Pancreas (tissue), 10 donors: ENCODE measurements around the gene PREB. TPM values are rescaled to one million over a fixed set of nuclear protein-coding genes. Genes with fewer than 3 reads are reported as not detected.

ENCODE experiments used
- ATAC-seq, 4 donors: fragments of 200-7000 bp; cut with Tn5 transposase; one replicate each; pipeline versions ENCODE4 v1.8.0 to v1.9.1; 2020; ENCODE audit warnings: mild to moderate bottlenecking in 4 of 4, moderate library complexity in 4 of 4
- DNase-seq, 6 donors: peaks; one replicate each; pipeline ENCODE4 v3.0.0-alpha.2; 2020
- FAIRE-seq: peaks from 2 replicates; lab custom pipeline; 2012; peaks lifted over from hg19 to GRCh38; lab: Jason Lieb, UNC
- H3K27ac ChIP-seq, 4 donors: fragments of 200-600 bp; sonication (generic); 1 replicate in 3 of 4; 2 replicates in 1 of 4; pipeline versions ENCODE4 v1.5.0 to v1.8.0; 2020
- H3K27me3 ChIP-seq, 4 donors: fragments of 200-600 bp; one replicate each; pipeline ENCODE4 v1.8.0; 2021
- H3K36me3 ChIP-seq, 3 donors: fragments of 200-600 bp; sonication (generic) in 1 of 3; one replicate each; pipeline versions ENCODE4 v1.5.0 to v1.8.0; 2020 to 2021
- H3K4me1 ChIP-seq, 3 donors: fragments of 200-600 bp; one replicate each; pipeline ENCODE4 v1.8.0; 2021
- H3K4me3 ChIP-seq, 4 donors: fragments of 200-600 bp; sonication (generic) in 2 of 4; one replicate each; pipeline versions ENCODE4 v1.5.0 to v1.8.0; 2020 to 2021
- H3K9me3 ChIP-seq, 4 donors: fragments of 200-600 bp; one replicate each; pipeline ENCODE4 v1.8.0; 2021
- CTCF ChIP-seq, 4 donors: fragments of 200-600 bp; sonication (generic) in 3 of 4; IDR thresholded peaks; one replicate each; pipeline versions ENCODE4 v1.5.0 to v1.8.0; 2021; ENCODE audit warnings: antibody characterized with exemption in 4 of 4
- WGBS, 2 donors: extraction: QIAGEN DNeasy Blood & Tissue Kit; methylation state at CpG; one replicate each; pipeline ENCODE4 v1.1.7; 2013; 5-methylcytosine and 5-hydroxymethylcytosine counted together
- intact Hi-C, 3 donors: fragments of 100-400 bp; cut with DNase I; formaldehyde crosslinking; loops; one replicate each; pipeline versions ENCODE4 v1.11.1 to v1.14.2; 2022
- polyA plus RNA-seq, 2 donors: library from polyadenylated mRNA; stranded (reverse); fragments of 200-250 nt; gene quantifications; one replicate each; pipeline ENCODE4 v1.2.3, GENCODE V29; 2013
- total RNA-seq, 6 donors: library from RNA; stranded (reverse); fragmentation: NEBNext Ultra II Directional in 4 of 6; extraction: Animal tissue kit (Norgen Biotek cat#: 25700) in 4 of 6; gene quantifications; one replicate each; pipeline versions ENCODE4 v1.2.1 to v1.2.4, GENCODE V29; 2021 to 2023
- donor health status: healthy with polysubstance abuse.
- donor health status: DM: no; HTN: no; CAD: no; lungs with moderate emphysema.
- donor health status: DM: no; HTN: no; CAD: no.
- donor health status: control.
- donor health status: control.
- donor health status: Bipolar disorder and iron deficiency.
- donor health status: DM: yes; HTN: yes; CAD: no.
- donor health status: DM: no; HTN: no; CAD: no.
- donor health status: DM: no; HTN: no; CAD: no.
- donor health status: DM: yes; HTN: yes; CAD: no.

PREB gene
- total and polyA plus RNA-seq, 8 donors = 24.6 to 73.6 (median 31.2) TPM

- Histone ChIP-seq H3K4me1 (peaks cover 0 to 17% (median 0%) of the 10 kb centered on the region in 3 donors), H3K27ac (peak overlapping the region; percentile 66 to 83 (median 77)), H3K36me3 (no peaks in the 10 kb centered on the region), H3K4me3 (peak overlapping the region; percentile 50 to 73 (median 56)), H3K9me3 (no peaks in the 10 kb centered on the region), H3K27me3 (no peaks in the 10 kb centered on the region)
- DNase-seq (peak; percentile 93 to 100 (median 98)), FAIRE-seq (no peak), ATAC-seq (peak; percentile 87 to 95 (median 93))
- intact Hi-C loops = loop anchor here in 1 of 3 donors (10.0 kb wide), 1 partner anchor 121 kb away; no protein-coding TSS in a partner anchor
- WGBS, 2 donors = 1% methylated on average over 65 to 81 of the region's 81 CpGs
- TF ChIP-seq CTCF (IDR thresholded peaks at IDR 0.05) = peak; percentile 81 to 97 (median 96)
Measured at GRCh38 chr2:27086090-27086723, 48.2 kb downstream of the PREB start.

GRCh38 chr2:27085673-27086089 is 48.8 kb downstream of the PREB start:
- DNase-seq (peak; percentile 64 to 88 (median 80)), ATAC-seq (peak; percentile 44 to 64 (median 58)), FAIRE-seq (no peak)
- Histone ChIP-seq H3K4me3 (peak overlapping the region; percentile 40 to 73 (median 54)), H3K27ac (peak overlapping the region; percentile 66 to 83 (median 77)), H3K27me3 (no peaks in the 10 kb centered on the region), H3K4me1 (peaks cover 0 to 18% (median 0%) of the 10 kb centered on the region in 3 donors), H3K9me3 (no peaks in the 10 kb centered on the region), H3K36me3 (no peaks in the 10 kb centered on the region)
- 0% methylated on average over 32 to 38 of the region's 38 CpGs for WGBS, 2 donors
- intact Hi-C loops = loop anchor here in 1 of 3 donors (10.0 kb wide), 1 partner anchor 121 kb away; no protein-coding TSS in a partner anchor
- TF ChIP-seq CTCF (IDR thresholded peaks at IDR 0.05) = no peak

GRCh38 chr2:27085062-27085672 is 49.3 kb downstream of the PREB start:
- TF ChIP-seq CTCF (IDR thresholded peaks at IDR 0.05) = no peak
- intact Hi-C loops = loop anchor here in 1 of 3 donors (10.0 kb wide), 1 partner anchor 120 kb away; no protein-coding TSS in a partner anchor
- no peak for ATAC-seq
- Histone ChIP-seq H3K27me3 (no peaks in the 10 kb centered on the region), H3K4me1 (peaks cover 0 to 18% (median 0%) of the 10 kb centered on the region in 3 donors), H3K27ac (peak overlapping the region in 3 of 4 donors; percentile 66 to 83 (median 79)), H3K9me3 (no peaks in the 10 kb centered on the region), H3K36me3 (no peaks in the 10 kb centered on the region), H3K4me3 (peak overlapping the region in 3 of 4 donors; percentile 50 to 73 (median 58))
- FAIRE-seq = no peak
- WGBS, 2 donors = 53 to 57% methylated on average over 10 of the region's 10 CpGs
- peak in 1 of 6 donors; percentile 65 for DNase-seq

GRCh38 chr2:27084297-27085061 is 50.0 kb downstream of the PREB start:
- Histone ChIP-seq H3K27me3 (no peaks in the 10 kb centered on the region), H3K36me3 (no peaks in the 10 kb centered on the region), H3K9me3 (no peaks in the 10 kb centered on the region), H3K4me1 (peaks cover 0 to 18% (median 0%) of the 10 kb centered on the region in 3 donors), H3K27ac (no peak overlapping the region), H3K4me3 (no peak overlapping the region)
- DNase-seq (peak in 1 of 6 donors; percentile 63), ATAC-seq (no peak), FAIRE-seq (no peak)
- intact Hi-C loops = loop anchor here in 1 of 3 donors (10.0 kb wide), 1 partner anchor 120 kb away; no protein-coding TSS in a partner anchor
- TF ChIP-seq CTCF (IDR thresholded peaks at IDR 0.05) = no peak
- 82 to 86% methylated on average over 6 of the region's 6 CpGs for WGBS, 2 donors
